ENCODE measurements around the gene EHD1. TPM values are rescaled to one million over a fixed set of nuclear protein-coding genes. Genes with fewer than 3 reads are reported as not detected.
A peak's percentile ranks its signal among the peaks of the same experiment; 100 is the strongest.

The EHD1 gene
- total RNA-seq, 1 donor from 2014 or later, result 47.4 TPM

GRCh38 chr11:64864473-64865285, 13.7 kb downstream of the EHD1 start:
- DNase-seq (peak; percentile 86), ATAC-seq (ENCODE audit: poor library complexity) (peak; percentile 76)
- intact Hi-C loops (cut with DNase I), result no loop called here

GRCh38 chr11:64864135-64864472, 14.3 kb downstream of the EHD1 start:
- intact Hi-C loops (cut with DNase I), result no loop called here
- DNase-seq (no peak), ATAC-seq (ENCODE audit: poor library complexity) (peak; percentile 5)

- intact Hi-C loops (cut with DNase I), result no loop called here
- ATAC-seq (ENCODE audit: poor library complexity), result peak; percentile 51
- peak; percentile 67 for DNase-seq
Measured at GRCh38 chr11:64863391-64864060, 14.9 kb downstream of the EHD1 start.

- intact Hi-C loops (cut with DNase I), result no loop called here
- DNase-seq, result peak; percentile 80
- ATAC-seq (ENCODE audit: poor library complexity), result peak; percentile 3
Measured at GRCh38 chr11:64862987-64863390, 15.4 kb downstream of the EHD1 start.

GRCh38 chr11:64861227-64861975, 17.0 kb downstream of the EHD1 start:
- no peak for ATAC-seq (ENCODE audit: poor library complexity)
- intact Hi-C loops (cut with DNase I), result no loop called here

GRCh38 chr11:64859542-64860414, 18.6 kb downstream of the EHD1 start:
- no peak for DNase-seq
- intact Hi-C loops (cut with DNase I), result no loop called here
- ATAC-seq (ENCODE audit: poor library complexity), result no peak

More at GRCh38 chr11:64861227-64861975, 17.0 kb downstream of the EHD1 start:
- DNase-seq, result no peak

- ATAC-seq (ENCODE audit: poor library complexity) (peak; percentile 75), DNase-seq (peak; percentile 81)
- intact Hi-C loops (cut with DNase I), result no loop called here
Measured at GRCh38 chr11:64858467-64859263, 19.8 kb downstream of the EHD1 start.

GRCh38 chr11:64857485-64857884, 20.9 kb downstream of the EHD1 start:
- ATAC-seq (ENCODE audit: poor library complexity) (no peak), DNase-seq (no peak)
- intact Hi-C loops (cut with DNase I), result no loop called here

GRCh38 chr11:64856382-64857227, 21.8 kb downstream of the EHD1 start:
- ATAC-seq (ENCODE audit: poor library complexity), result peak; percentile 16
- intact Hi-C loops (cut with DNase I), result no loop called here
- peak; percentile 72 for DNase-seq

- no peak for ATAC-seq (ENCODE audit: poor library complexity)
- DNase-seq, result no peak
- intact Hi-C loops (cut with DNase I), result no loop called here
Measured at GRCh38 chr11:64855596-64856304, 22.7 kb downstream of the EHD1 start.

GRCh38 chr11:64854534-64855502, 23.6 kb downstream of the EHD1 start:
- ATAC-seq (ENCODE audit: poor library complexity), result peak; percentile 56
- DNase-seq, result peak; percentile 88
- intact Hi-C loops (cut with DNase I), result no loop called here

- DNase-seq, result no peak
Measured at GRCh38 chr11:64854157-64854533, 24.3 kb downstream of the EHD1 start.

GRCh38 chr11:64853709-64854108, 24.7 kb downstream of the EHD1 start:
- DNase-seq, result no peak
- ATAC-seq (ENCODE audit: poor library complexity), result no peak
- intact Hi-C loops (cut with DNase I), result no loop called here

More at GRCh38 chr11:64854157-64854533, 24.3 kb downstream of the EHD1 start:
- ATAC-seq (ENCODE audit: poor library complexity), result no peak
- intact Hi-C loops (cut with DNase I), result no loop called here

- DNase-seq (no peak), ATAC-seq (ENCODE audit: poor library complexity) (no peak)
- intact Hi-C loops (cut with DNase I), result no loop called here
Measured at GRCh38 chr11:64852804-64853509, 25.5 kb downstream of the EHD1 start.
